Retinal pigment epithelial cell (primary cell): Measurements from ENCODE around the gene CRACR2B.
A peak's percentile ranks its signal among the peaks of the same experiment; 100 is the strongest.

Experiments
- DNase-seq: peaks from one replicate; pipeline ENCODE4 v3.0.0-alpha.2; 2010; ENCODE audit warnings: low read depth
- H3K4me3 ChIP-seq: 2 replicates; pipeline ENCODE4 v1.5.1; 2011; ENCODE audit warnings: mild to moderate bottlenecking, low read length, control low read depth, moderate library complexity
- CTCF ChIP-seq: conservative IDR thresholded peaks from 2 replicates; pipeline ENCODE4 v1.5.1; 2011; ENCODE audit warnings: low read depth, low read length, control low read depth, inconsistent platforms

CRACR2B gene

GRCh38 chr11:792535-792821, 35.2 kb upstream of the CRACR2B start:
- no peak overlapping the region for H3K4me3 ChIP-seq
- no peak for DNase-seq
- no peak for TF ChIP-seq CTCF

GRCh38 chr11:792873-793272, 34.8 kb upstream of the CRACR2B start:
- no peak for DNase-seq
- no peak overlapping the region for H3K4me3 ChIP-seq
- no peak for TF ChIP-seq CTCF

GRCh38 chr11:793556-793955, 34.2 kb upstream of the CRACR2B start:
- no peak for DNase-seq
- no peak overlapping the region for H3K4me3 ChIP-seq
- TF ChIP-seq CTCF, result no peak

GRCh38 chr11:794013-794765, 33.5 kb upstream of the CRACR2B start:
- no peak for DNase-seq
- TF ChIP-seq CTCF, result no peak
- H3K4me3 ChIP-seq, result no peak overlapping the region

- peak overlapping the region; percentile 63 for H3K4me3 ChIP-seq
- TF ChIP-seq CTCF, result no peak
- no peak for DNase-seq
Measured at GRCh38 chr11:794766-795633, 32.7 kb upstream of the CRACR2B start.

GRCh38 chr11:795634-796564, 31.8 kb upstream of the CRACR2B start:
- H3K4me3 ChIP-seq, result peak overlapping the region; percentile 63
- TF ChIP-seq CTCF, result no peak
- no peak for DNase-seq
